Keratinocyte (primary cell): ENCODE results near the gene SPR. TPM values are rescaled to one million over a fixed set of nuclear protein-coding genes. Genes with fewer than 3 reads are reported as not detected.

ENCODE experiments used
- DNase-seq: peaks from one replicate; pipeline ENCODE4 v3.0.0-alpha.2; 2011; ENCODE audit warnings: low read depth, missing footprints, low spot score
- FAIRE-seq: peaks from 2 replicates; lab custom pipeline; 2011; peaks lifted over from hg19 to GRCh38; lab: Jason Lieb, UNC
- H2AFZ ChIP-seq: 2 replicates; pipeline ENCODE4 v1.6.0; 2012; ENCODE audit warnings: low read length, control low read depth, inconsistent platforms; ENCODE audit not compliant: control insufficient read depth
- H3K27ac ChIP-seq: 2 replicates; pipeline ENCODE4 v1.5.1; 2011; ENCODE audit warnings: low read length; ENCODE audit not compliant: control insufficient read depth, insufficient read depth
- H3K27me3 ChIP-seq: 3 replicates; pipeline ENCODE4 v1.6.0; 2011; ENCODE audit warnings: low read length; ENCODE audit not compliant: control insufficient read depth, insufficient read depth; ENCODE audit errors: extremely low read depth
- H3K36me3 ChIP-seq, 2 experiments: 2 replicates in 1 of 2; 3 replicates in 1 of 2; pipeline ENCODE4 v1.5.1; 2011; ENCODE audit warnings: low read length in 2 of 2, mild to moderate bottlenecking in 1 of 2; ENCODE audit not compliant: control insufficient read depth in 2 of 2, insufficient read depth in 2 of 2; ENCODE audit errors: extremely low read depth in 1 of 2
- H3K4me1 ChIP-seq: 3 replicates; pipeline ENCODE4 v1.5.1; 2011; ENCODE audit warnings: low read length; ENCODE audit not compliant: control insufficient read depth, insufficient read depth; ENCODE audit errors: extremely low read depth
- H3K4me2 ChIP-seq: 3 replicates; pipeline ENCODE4 v1.6.0; 2011; ENCODE audit warnings: low read depth, low read length; ENCODE audit not compliant: control insufficient read depth, insufficient read depth; ENCODE audit errors: extremely low read depth
- H3K4me3 ChIP-seq, 3 experiments: fragments of 200-600 bp in 1 of 3; sonication (generic) in 1 of 3; 2 replicates in 2 of 3; 3 replicates in 1 of 3; pipeline ENCODE4 v1.5.1; 2011 to 2016; ENCODE audit warnings: low read length in 3 of 3, mild to moderate bottlenecking in 3 of 3, control low read depth in 2 of 3, inconsistent platforms in 1 of 3, low read depth in 1 of 3, mixed read lengths in 1 of 3, mixed run types in 1 of 3, moderate library complexity in 1 of 3; ENCODE audit not compliant: control insufficient read depth in 2 of 3, insufficient read depth in 2 of 3; ENCODE audit errors: extremely low read depth in 1 of 3
- H3K79me2 ChIP-seq: 2 replicates; pipeline ENCODE4 v1.6.0; 2012; ENCODE audit warnings: low read length; ENCODE audit not compliant: control insufficient read depth, insufficient read depth
- H3K9ac ChIP-seq: 3 replicates; pipeline ENCODE4 v1.6.0; 2011; ENCODE audit warnings: low read length; ENCODE audit not compliant: control insufficient read depth, insufficient read depth; ENCODE audit errors: extremely low read depth
- H3K9me1 ChIP-seq: 3 replicates; pipeline ENCODE4 v1.6.0; 2011; ENCODE audit warnings: low read length; ENCODE audit not compliant: control insufficient read depth, insufficient read depth; ENCODE audit errors: extremely low read depth
- H3K9me3 ChIP-seq: 2 replicates; pipeline ENCODE4 v1.5.1; 2012; ENCODE audit warnings: low read depth, low read length; ENCODE audit not compliant: control insufficient read depth
- H4K20me1 ChIP-seq: 3 replicates; pipeline ENCODE4 v1.6.0; 2011; ENCODE audit warnings: low read length; ENCODE audit not compliant: control insufficient read depth, insufficient read depth; ENCODE audit errors: extremely low read depth
- EZH2 ChIP-seq: IDR thresholded peaks from one replicate; pipeline ENCODE4 v1.6.1; 2012; ENCODE audit warnings: inconsistent platforms, mild to moderate bottlenecking, low read length, moderate library complexity
- dilution Hi-C: fragments of 300-500 bp; cut with MboI; formaldehyde crosslinking; loops from one replicate; pipeline ENCODE4 v1.7.0; 2020; ENCODE audit warnings: low sequenced_read_pairs; ENCODE audit not compliant: extremely low pct_ligation_motif_present
- polyA plus RNA-seq, 5 experiments: library from polyadenylated mRNA; depleted of rRNA in 3 of 5; stranded (reverse) in 3 of 5; stranded (forward) in 1 of 5; unstranded in 1 of 5; fragments of >200 nt; gene quantifications; 1 replicate in 1 of 5; 2 replicates in 3 of 5; 3 replicates in 1 of 5; pipeline versions ENCODE4 v1.2.1 to v1.2.3, GENCODE V29; 2011 to 2012; ENCODE audit warnings: missing spikeins in 2 of 5, low read depth in 1 of 5, low replicate concordance in 1 of 5
- TF ChIP-seq, protein P1 (sequence below), 3 experiments: IDR thresholded peaks in 1 of 3; conservative IDR thresholded peaks in 1 of 3; optimal IDR thresholded peaks in 1 of 3; 2 replicates in 2 of 3; 3 replicates in 1 of 3; pipeline versions ENCODE3 to v1.5.1; 2011; ENCODE audit warnings: low read length in 3 of 3, mild to moderate bottlenecking in 3 of 3, moderate library complexity in 2 of 3, control low read depth in 1 of 3, inconsistent platforms in 1 of 3; ENCODE audit not compliant: insufficient read depth in 2 of 3; ENCODE audit errors: extremely low read depth in 1 of 3

Gene SPR
- polyA plus RNA-seq, 1 donor (not counting 4 experiments of a cell fraction or from before 2014, with no cell fraction given) = 25.1 TPM

DNA sequence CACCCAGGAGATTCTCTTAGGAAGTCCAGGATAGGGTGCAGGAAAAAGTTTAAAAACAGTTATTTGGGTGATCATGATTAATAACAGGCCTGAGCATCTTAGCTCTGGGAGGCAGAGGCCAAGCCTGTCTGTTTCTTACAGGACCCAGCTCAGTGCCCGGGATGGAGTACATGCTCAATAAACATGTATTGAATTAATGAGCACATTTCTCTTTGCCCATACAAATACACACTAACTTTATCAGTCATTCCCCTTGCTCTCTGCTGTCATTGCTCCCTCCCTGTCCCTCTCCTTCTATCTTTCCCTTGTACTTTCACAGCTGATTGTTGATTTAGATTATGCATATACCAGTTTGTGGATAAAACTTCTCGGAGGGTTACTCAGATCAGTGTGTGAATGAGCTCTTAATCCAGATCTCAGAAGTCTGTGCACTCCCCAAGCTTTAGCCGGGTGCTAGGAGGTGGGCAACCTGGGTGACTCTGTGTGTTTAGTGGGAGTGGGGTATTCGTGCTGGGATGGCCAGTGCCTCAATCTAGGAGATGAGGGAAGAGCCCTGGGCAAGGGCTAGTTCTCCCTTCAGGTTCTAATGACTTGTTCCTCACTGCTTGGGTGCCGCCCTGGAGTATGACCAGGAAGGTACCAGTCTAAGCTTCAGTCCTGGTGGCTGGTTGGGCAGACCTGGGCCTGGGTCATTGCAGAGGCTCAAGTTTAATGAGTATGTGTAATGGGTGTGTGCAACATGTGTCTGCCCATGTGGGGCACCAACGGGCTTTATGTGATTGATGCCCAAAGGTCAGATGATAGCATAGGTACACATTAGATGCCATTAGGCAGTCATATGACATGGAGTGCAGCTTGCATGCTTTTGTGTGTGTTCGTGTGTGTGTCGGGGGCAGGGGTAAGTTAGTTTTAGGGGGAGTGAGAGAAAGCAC is 40.7 kb downstream of the SPR start:
- Histone ChIP-seq H3K9me1 (no peaks in the 10 kb centered on the region), H3K79me2 (no peaks in the 10 kb centered on the region), H2AFZ (no peak overlapping the region), H4K20me1 (peaks cover 4% of the 10 kb centered on the region), H3K36me3 (no peaks in the 10 kb centered on the region), H3K4me1 (peaks cover 11% of the 10 kb centered on the region), H3K9me3 (no peaks in the 10 kb centered on the region), H3K9ac (no peak overlapping the region), H3K4me3 (no peak overlapping the region), H3K27ac (no peak overlapping the region), H3K27me3 (peaks cover 69% of the 10 kb centered on the region), H3K4me2 (no peak overlapping the region)
- dilution Hi-C loops = no loop called here
- DNase-seq = no peak
- peak; percentile 19 for TF ChIP-seq EZH2
- TF ChIP-seq, protein P1, sequence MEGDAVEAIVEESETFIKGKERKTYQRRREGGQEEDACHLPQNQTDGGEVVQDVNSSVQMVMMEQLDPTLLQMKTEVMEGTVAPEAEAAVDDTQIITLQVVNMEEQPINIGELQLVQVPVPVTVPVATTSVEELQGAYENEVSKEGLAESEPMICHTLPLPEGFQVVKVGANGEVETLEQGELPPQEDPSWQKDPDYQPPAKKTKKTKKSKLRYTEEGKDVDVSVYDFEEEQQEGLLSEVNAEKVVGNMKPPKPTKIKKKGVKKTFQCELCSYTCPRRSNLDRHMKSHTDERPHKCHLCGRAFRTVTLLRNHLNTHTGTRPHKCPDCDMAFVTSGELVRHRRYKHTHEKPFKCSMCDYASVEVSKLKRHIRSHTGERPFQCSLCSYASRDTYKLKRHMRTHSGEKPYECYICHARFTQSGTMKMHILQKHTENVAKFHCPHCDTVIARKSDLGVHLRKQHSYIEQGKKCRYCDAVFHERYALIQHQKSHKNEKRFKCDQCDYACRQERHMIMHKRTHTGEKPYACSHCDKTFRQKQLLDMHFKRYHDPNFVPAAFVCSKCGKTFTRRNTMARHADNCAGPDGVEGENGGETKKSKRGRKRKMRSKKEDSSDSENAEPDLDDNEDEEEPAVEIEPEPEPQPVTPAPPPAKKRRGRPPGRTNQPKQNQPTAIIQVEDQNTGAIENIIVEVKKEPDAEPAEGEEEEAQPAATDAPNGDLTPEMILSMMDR (optimal IDR thresholded peaks at IDR 0.05 in 1 of 3, IDR thresholded peaks at IDR 0.05 in 1 of 3, conservative IDR thresholded peaks at IDR 0.05 in 1 of 3; ENCODE audit: extremely low read depth in 1 of 3, insufficient read depth in 2 of 3, low read length in 3 of 3) = no peak
- FAIRE-seq = no peak

DNA sequence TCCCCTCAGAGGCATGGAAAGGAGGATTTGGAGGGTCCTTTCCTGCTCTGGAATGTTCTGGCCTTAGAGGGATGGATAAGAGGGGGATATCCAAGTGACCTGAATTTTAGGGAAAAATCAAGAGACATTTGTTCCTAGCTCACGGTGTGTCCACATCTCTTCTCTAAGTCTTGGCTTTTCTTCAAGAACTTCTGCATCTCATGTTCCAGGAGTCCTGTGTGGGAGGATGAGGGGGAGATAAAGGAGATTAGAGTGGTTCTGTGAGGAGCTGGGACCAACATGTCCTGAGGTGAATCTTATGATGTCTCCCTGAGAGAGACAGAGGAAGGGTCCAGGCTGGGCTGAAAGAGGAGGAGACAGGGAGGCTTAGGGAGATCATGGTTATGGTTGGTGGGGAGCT is 41.8 kb downstream of the SPR start:
- TF ChIP-seq, protein P1 (optimal IDR thresholded peaks at IDR 0.05 in 1 of 3, IDR thresholded peaks at IDR 0.05 in 1 of 3, conservative IDR thresholded peaks at IDR 0.05 in 1 of 3; ENCODE audit: extremely low read depth in 1 of 3, insufficient read depth in 2 of 3, low read length in 3 of 3) = no peak
- TF ChIP-seq EZH2 = no peak

More for the DNA sequence above, 41.8 kb downstream of the SPR start:
- no peaks in the 10 kb centered on the region for H4K20me1 ChIP-seq
- H3K27me3 ChIP-seq = peaks cover 57% of the 10 kb centered on the region
- H3K27ac ChIP-seq = no peak overlapping the region
- DNase-seq (no peak), FAIRE-seq (no peak)
- no peaks in the 10 kb centered on the region for H3K36me3 ChIP-seq
- no peak overlapping the region for H3K4me2 ChIP-seq
- no peaks in the 10 kb centered on the region for H3K9me3 ChIP-seq
- H2AFZ ChIP-seq = no peak overlapping the region
- peaks cover 11% of the 10 kb centered on the region for H3K4me1 ChIP-seq
- dilution Hi-C loops = no loop called here
- H3K4me3 ChIP-seq = no peak overlapping the region
- H3K79me2 ChIP-seq = no peaks in the 10 kb centered on the region
- no peak overlapping the region for H3K9ac ChIP-seq
- no peaks in the 10 kb centered on the region for H3K9me1 ChIP-seq
